GM12873 (cell line): ENCODE measurements around the gene CPNE2.

Experiments
- CTCF ChIP-seq: IDR thresholded peaks from 2 replicates; pipeline ENCODE4 v1.5.1; 2012; ENCODE audit warnings: low read depth, mild to moderate bottlenecking, moderate library complexity, low read length, control low read depth; ENCODE audit not compliant: insufficient read depth; ENCODE audit errors: missing control alignments

CPNE2 gene

GRCh38 chr16:57167953-57168352 is 75.6 kb downstream of the CPNE2 start:
- TF ChIP-seq CTCF: peak; percentile 62

- no peak for TF ChIP-seq CTCF
Measured at GRCh38 chr16:57169327-57169726, 76.9 kb downstream of the CPNE2 start.

GRCh38 chr16:57172721-57173290 is 80.4 kb downstream of the CPNE2 start:
- TF ChIP-seq CTCF: no peak

GRCh38 chr16:57175896-57176295 is 83.5 kb downstream of the CPNE2 start:
- TF ChIP-seq CTCF: no peak

GRCh38 chr16:57178196-57178595 is 85.8 kb downstream of the CPNE2 start:
- no peak for TF ChIP-seq CTCF

GRCh38 chr16:57178793-57179212 is 86.4 kb downstream of the CPNE2 start:
- TF ChIP-seq CTCF: no peak

DNA sequence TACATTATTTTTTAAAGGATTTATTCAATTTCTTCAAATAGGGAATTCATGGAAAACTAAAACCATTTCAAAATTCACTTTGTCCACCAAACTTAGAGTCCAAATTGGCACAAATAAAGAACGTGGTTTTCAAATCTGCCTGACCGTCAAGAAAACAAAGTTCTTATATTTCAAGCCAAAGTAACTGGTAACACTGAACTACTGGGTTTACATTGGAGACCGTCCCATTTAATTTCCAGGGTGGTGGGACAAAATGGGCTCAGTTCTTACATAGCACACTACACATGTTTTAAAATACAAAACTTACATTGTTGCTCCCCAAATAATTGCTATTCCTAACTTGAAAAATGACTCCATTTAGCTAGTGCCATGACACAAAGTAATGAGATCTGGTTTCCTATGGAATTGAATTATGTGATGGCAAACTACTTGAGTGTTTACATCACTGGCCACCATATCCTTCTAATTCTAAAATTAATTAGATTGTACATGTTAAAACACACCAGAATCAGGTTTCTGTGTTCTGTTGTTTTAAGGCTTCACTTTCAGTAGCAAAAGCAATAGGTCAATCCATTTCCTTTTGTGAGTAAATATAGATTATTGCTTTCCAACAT is 86.9 kb downstream of the CPNE2 start:
- no peak for TF ChIP-seq CTCF

- TF ChIP-seq CTCF: no peak
Measured at GRCh38 chr16:57184113-57184512, 91.7 kb downstream of the CPNE2 start.
